A549 (cell line): ENCODE results near the gene STAT4.

Source experiments
- HOXA7 ChIP-seq: fragments of 250-450 bp; sonication (Bioruptor Pico); IDR thresholded peaks from 2 replicates; pipeline ENCODE4 v1.5.0; 2020; ENCODE audit warnings: mild to moderate bottlenecking, moderate library complexity
- POLR2A ChIP-seq: IDR thresholded peaks from 2 replicates; pipeline ENCODE4 v1.6.1; 2012; ENCODE audit warnings: mild to moderate bottlenecking, low read length
- RNF2 ChIP-seq: fragments of 200-600 bp; sonication (generic); IDR thresholded peaks from 2 replicates; pipeline ENCODE4 v1.6.1; 2016; ENCODE audit warnings: low read depth, mild to moderate bottlenecking, antibody characterized with exemption, moderate library complexity, borderline replicate concordance
- TF ChIP-seq, protein P1 (sequence below): fragments of >200 bp; sonication (Bioruptor Twin); formaldehyde crosslinking; IDR thresholded peaks from 3 replicates; pipeline ENCODE4 v1.5.1; 2016
- TF ChIP-seq, protein P2 (sequence below): fragments of 450-650 bp; IDR thresholded peaks from 2 replicates; pipeline ENCODE4 v1.6.1; 2014; ENCODE audit warnings: antibody characterized with exemption

DNA sequence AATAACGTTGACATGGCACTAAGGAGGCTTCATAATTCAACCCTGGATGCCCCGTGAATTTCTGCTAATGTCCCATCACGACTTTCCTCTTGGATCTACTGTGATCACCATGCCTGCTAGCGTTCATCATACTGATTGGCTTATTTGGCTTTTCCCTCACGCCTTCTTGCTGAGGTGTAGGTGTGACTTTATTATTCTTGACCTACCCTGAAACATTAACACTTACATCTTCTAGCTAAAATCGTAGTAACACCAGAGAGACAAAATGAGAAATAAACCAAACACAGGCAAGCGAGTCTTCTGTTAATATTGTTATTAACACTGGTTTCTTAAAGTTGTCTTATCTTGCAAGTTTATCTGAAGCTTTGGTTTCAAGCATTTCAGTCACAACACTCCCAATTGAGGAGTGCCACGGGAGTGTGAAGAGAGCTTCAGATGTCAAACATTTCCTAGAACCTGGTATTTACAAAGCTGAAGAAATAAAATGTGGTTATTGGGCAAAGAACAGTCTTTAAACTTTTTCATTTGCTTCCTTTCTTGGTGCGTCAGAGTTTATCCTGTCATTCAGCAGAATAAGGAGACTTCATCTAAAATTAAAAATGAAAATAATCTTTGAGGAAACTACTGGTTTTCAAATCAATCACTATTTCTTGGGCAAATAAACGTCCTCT is 121.4 kb downstream of the STAT4 start:
- no peak for TF ChIP-seq RNF2
- TF ChIP-seq, protein P1, sequence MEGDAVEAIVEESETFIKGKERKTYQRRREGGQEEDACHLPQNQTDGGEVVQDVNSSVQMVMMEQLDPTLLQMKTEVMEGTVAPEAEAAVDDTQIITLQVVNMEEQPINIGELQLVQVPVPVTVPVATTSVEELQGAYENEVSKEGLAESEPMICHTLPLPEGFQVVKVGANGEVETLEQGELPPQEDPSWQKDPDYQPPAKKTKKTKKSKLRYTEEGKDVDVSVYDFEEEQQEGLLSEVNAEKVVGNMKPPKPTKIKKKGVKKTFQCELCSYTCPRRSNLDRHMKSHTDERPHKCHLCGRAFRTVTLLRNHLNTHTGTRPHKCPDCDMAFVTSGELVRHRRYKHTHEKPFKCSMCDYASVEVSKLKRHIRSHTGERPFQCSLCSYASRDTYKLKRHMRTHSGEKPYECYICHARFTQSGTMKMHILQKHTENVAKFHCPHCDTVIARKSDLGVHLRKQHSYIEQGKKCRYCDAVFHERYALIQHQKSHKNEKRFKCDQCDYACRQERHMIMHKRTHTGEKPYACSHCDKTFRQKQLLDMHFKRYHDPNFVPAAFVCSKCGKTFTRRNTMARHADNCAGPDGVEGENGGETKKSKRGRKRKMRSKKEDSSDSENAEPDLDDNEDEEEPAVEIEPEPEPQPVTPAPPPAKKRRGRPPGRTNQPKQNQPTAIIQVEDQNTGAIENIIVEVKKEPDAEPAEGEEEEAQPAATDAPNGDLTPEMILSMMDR: no peak
- TF ChIP-seq, protein P2, sequence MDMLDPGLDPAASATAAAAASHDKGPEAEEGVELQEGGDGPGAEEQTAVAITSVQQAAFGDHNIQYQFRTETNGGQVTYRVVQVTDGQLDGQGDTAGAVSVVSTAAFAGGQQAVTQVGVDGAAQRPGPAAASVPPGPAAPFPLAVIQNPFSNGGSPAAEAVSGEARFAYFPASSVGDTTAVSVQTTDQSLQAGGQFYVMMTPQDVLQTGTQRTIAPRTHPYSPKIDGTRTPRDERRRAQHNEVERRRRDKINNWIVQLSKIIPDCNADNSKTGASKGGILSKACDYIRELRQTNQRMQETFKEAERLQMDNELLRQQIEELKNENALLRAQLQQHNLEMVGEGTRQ: no peak
- no peak for TF ChIP-seq HOXA7 (CRISPR knock-in tag)
- TF ChIP-seq POLR2A: no peak
